ENCODE results near the gene SOWAHA. TPM values are rescaled to one million over a fixed set of nuclear protein-coding genes. Genes with fewer than 3 reads are reported as not detected.

Gene SOWAHA
- polyA plus RNA-seq, 2 of the 4 experiments (the other 2 are of a cell fraction) = 0.06 to 0.10 TPM

- ATAC-seq (no peak), FAIRE-seq (no peak), DNase-seq (ENCODE audit: low read depth in 1 of 2, low spot score in 1 of 2) (no peak)
- WGBS (ENCODE audit: missing lambda C conversion rate) = 83% methylated on average over 8 of the region's 8 CpGs
- H3K9me3 ChIP-seq = no peaks in the 10 kb centered on the region
- CTCF ChIA-PET = interaction anchor here (0.6 to 1.6 kb wide), 4 partner anchors 8 to 91 kb away, joined by 3 read pairs; no protein-coding TSS in a partner anchor
- POLR2A ChIA-PET = no interaction called here
- H3K4me3 ChIP-seq = no peak overlapping the region
- H3K27ac ChIP-seq = no peak overlapping the region
- peaks cover 7% of the 10 kb centered on the region for H3K4me1 ChIP-seq
- TF ChIP-seq HOXB5 (CRISPR knock-in tag; IDR thresholded peaks at IDR 0.05) = no peak
- TF ChIP-seq RCOR1 (IDR thresholded peaks at IDR 0.05; ENCODE audit: low read depth, low read length) = no peak
- no peak for TF ChIP-seq HES2 (IDR thresholded peaks at IDR 0.05)
- no peak for TF ChIP-seq CBX2 (IDR thresholded peaks at IDR 0.05; ENCODE audit: borderline replicate concordance, low read depth)
- no peak for TF ChIP-seq ZC3H11A (IDR thresholded peaks at IDR 0.05)
- TF ChIP-seq JUN (IDR thresholded peaks at IDR 0.05) = no peak
- TF ChIP-seq RFX5 (IDR thresholded peaks at IDR 0.05) = no peak
- no peak for TF ChIP-seq HDAC2 (IDR thresholded peaks at IDR 0.05)
- no peak for TF ChIP-seq POLR2AphosphoS2 (conservative IDR thresholded peaks at IDR 0.05; ENCODE audit: low read length)
- no peak for TF ChIP-seq EP300 (IDR thresholded peaks at IDR 0.05)
- TF ChIP-seq HOXB13 (CRISPR knock-in tag; IDR thresholded peaks at IDR 0.05; ENCODE audit: low read depth) = no peak
- TF ChIP-seq KDM1A (IDR thresholded peaks at IDR 0.05; ENCODE audit: low read depth) = no peak
- no peak for TF ChIP-seq HOXA7 (CRISPR knock-in tag; IDR thresholded peaks at IDR 0.05)
- no peak for TF ChIP-seq FOSB (CRISPR knock-in tag; IDR thresholded peaks at IDR 0.05)
- no peak for TF ChIP-seq CEBPB (IDR thresholded peaks at IDR 0.05)
- no peak for TF ChIP-seq POLR2A (IDR thresholded peaks at IDR 0.05; ENCODE audit: low read length)
- H3K4me2 ChIP-seq = no peak overlapping the region
Measured at GRCh38 chr5:132772291-132773070, 40.6 kb upstream of the SOWAHA start.

- no peaks in the 10 kb centered on the region for H3K9me3 ChIP-seq
- FAIRE-seq = no peak
- no peak for ATAC-seq
- DNase-seq (ENCODE audit: low read depth in 1 of 2, low spot score in 1 of 2) = no peak
- POLR2A ChIA-PET = no interaction called here
- no peak overlapping the region for H3K4me2 ChIP-seq
- WGBS (ENCODE audit: missing lambda C conversion rate) = 89% methylated on average over 5 of the region's 5 CpGs
- peaks cover 7% of the 10 kb centered on the region for H3K4me1 ChIP-seq
- H3K27ac ChIP-seq = no peak overlapping the region
- no peak for TF ChIP-seq RNF2 (IDR thresholded peaks at IDR 0.05; ENCODE audit: borderline replicate concordance, low read depth)
- no peak for TF ChIP-seq KDM1A (IDR thresholded peaks at IDR 0.05; ENCODE audit: low read depth)
- no peak overlapping the region for H3K4me3 ChIP-seq
- CTCF ChIA-PET = interaction anchor here (1.6 kb wide), 1 partner anchor 47 kb away, joined by 3 read pairs; no protein-coding TSS in a partner anchor
Measured at GRCh38 chr5:132773114-132773513, 40.0 kb upstream of the SOWAHA start.

- DNase-seq (ENCODE audit: low read depth in 1 of 2, low spot score in 1 of 2) = no peak
- no peak overlapping the region for H3K27ac ChIP-seq
- H3K9me3 ChIP-seq = no peaks in the 10 kb centered on the region
- no peak for ATAC-seq
- no peak overlapping the region for H3K4me2 ChIP-seq
- peaks cover 7% of the 10 kb centered on the region for H3K4me1 ChIP-seq
- no peak overlapping the region for H3K4me3 ChIP-seq
- no peak for TF ChIP-seq POLR2A (IDR thresholded peaks at IDR 0.05; ENCODE audit: low read length)
- TF ChIP-seq FOSL2 (IDR thresholded peaks at IDR 0.05) = no peak
- TF ChIP-seq FOSL2 (CRISPR knock-in tag; IDR thresholded peaks at IDR 0.05) = no peak
- no peak for TF ChIP-seq EP300 (IDR thresholded peaks at IDR 0.05)
- TF ChIP-seq MYC (IDR thresholded peaks at IDR 0.05; ENCODE audit: borderline replicate concordance, low read length) = no peak
- no peak for TF ChIP-seq BHLHE40 (IDR thresholded peaks at IDR 0.05; ENCODE audit: low read depth, low read length)
- TF ChIP-seq HES2 (IDR thresholded peaks at IDR 0.05) = no peak
- no peak for TF ChIP-seq JUN (IDR thresholded peaks at IDR 0.05)
- TF ChIP-seq MAFK (IDR thresholded peaks at IDR 0.05; ENCODE audit: partially characterized antibody) = no peak
- no peak for TF ChIP-seq CEBPB (IDR thresholded peaks at IDR 0.05)
- TF ChIP-seq EHF (CRISPR knock-in tag; IDR thresholded peaks at IDR 0.05) = no peak
- no peak for TF ChIP-seq EHMT2 (IDR thresholded peaks at IDR 0.05; ENCODE audit: low read depth)
- TF ChIP-seq RARB (CRISPR knock-in tag; IDR thresholded peaks at IDR 0.05) = no peak
- no peak for TF ChIP-seq CTCF (IDR thresholded peaks at IDR 0.05)
- TF ChIP-seq NR3C1 (IDR thresholded peaks at IDR 0.05) = no peak
- TF ChIP-seq RCOR1 (IDR thresholded peaks at IDR 0.05; ENCODE audit: low read depth, low read length) = no peak
- TF ChIP-seq CBX2 (IDR thresholded peaks at IDR 0.05; ENCODE audit: borderline replicate concordance, low read depth) = no peak
- no peak for TF ChIP-seq MAX (IDR thresholded peaks at IDR 0.05)
- TF ChIP-seq CHD4 (IDR thresholded peaks at IDR 0.05; ENCODE audit: borderline replicate concordance) = no peak
- ChIA-PET POLR2A (no interaction called here), CTCF (interaction anchor here (0.6 to 1.6 kb wide), 2 partner anchors 24 to 46 kb away, joined by 3 read pairs; no protein-coding TSS in a partner anchor)
- FAIRE-seq = no peak
- 91% methylated on average over 10 of the region's 12 CpGs for WGBS (ENCODE audit: missing lambda C conversion rate)
Measured at GRCh38 chr5:132773601-132774355, 39.3 kb upstream of the SOWAHA start.
